OCI-LY3 (cell line): Measurements from ENCODE around the gene VPS45.

Source experiments
- CTCF ChIP-seq: fragments of 200-600, 300-600 bp; sonication (generic); IDR thresholded peaks from 2 replicates; pipeline ENCODE4 v1.5.1; 2014; ENCODE audit warnings: antibody characterized with exemption, low read length, low read depth
- EZH2phosphoT487 ChIP-seq: fragments of 200-600 bp; shearing (Covaris generic); IDR thresholded peaks from 2 replicates; pipeline ENCODE4 v1.6.1; 2018; ENCODE audit warnings: antibody characterized with exemption, mixed run types, low read depth

- no peak for TF ChIP-seq CTCF
- TF ChIP-seq EZH2phosphoT487: no peak
Measured at GRCh38 chr1:150162582-150162861, 94.9 kb downstream of the VPS45 start.
